HCEC 1CT (cell line): ENCODE results near the gene RASSF1.

ENCODE experiments used
- DNase-seq: peaks from one replicate; pipeline ENCODE4 v3.0.0-alpha.2; 2017

RASSF1 gene

GRCh38 chr3:50341996-50342650 lies 1.5 kb upstream of the RASSF1 start:
- DNase-seq, result no peak

DNA sequence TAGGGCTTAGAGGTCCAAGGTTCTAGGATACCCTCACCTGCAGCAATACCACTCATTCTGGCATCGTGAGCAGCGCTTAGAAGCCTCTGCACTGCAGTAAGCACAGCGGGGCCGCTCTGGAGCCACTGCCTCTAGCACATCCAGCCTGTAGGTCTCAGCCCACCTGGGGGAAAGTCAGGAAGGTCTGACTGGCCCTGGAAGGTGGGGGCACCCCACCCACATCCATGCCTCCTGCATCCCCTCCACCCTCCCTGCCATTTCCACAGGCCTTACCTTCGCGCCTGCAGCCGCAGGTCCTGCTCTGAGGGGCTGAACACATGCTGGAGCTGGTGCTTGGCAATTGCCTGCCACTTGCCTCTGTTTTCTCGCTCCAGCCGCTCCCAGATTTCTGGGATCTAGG lies 901 bp upstream of the RASSF1 start:
- DNase-seq, result no peak

- no peak for DNase-seq
These were observed 539 bp downstream of the RASSF1 start for GRCh38 chr3:50340147-50340447.

DNA sequence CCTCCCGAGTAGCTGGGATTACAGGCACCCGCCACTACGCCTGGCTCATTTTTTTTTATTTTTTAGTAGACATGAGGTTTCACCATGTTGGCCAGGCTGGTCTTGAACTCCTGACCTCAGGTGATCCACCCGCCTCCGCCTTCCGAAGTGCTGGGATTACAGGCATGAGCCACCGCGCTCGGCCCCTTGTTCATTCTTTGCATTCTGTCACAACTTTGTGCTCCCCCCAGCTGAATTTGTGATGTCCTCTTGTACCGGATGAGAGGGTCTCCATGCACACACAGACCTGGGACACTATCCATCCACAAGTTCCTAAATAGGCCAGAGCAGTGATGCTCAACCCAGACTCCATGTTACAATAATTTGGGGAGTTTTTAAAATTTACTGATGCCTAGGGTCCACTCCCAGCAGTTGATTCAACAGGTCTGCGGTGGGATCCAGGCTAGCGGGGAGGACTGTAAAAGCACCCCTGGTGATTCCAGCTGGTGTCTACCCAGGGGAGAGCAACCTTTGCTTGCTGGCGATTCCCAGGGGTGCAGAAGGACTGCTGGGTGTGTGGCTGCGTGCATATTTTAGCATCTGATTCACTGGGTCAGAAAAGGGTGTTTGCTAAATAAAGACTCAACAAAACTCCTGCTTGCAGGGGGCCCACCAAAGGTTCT lies 1.0 kb downstream of the RASSF1 start:
- peak; percentile 75 for DNase-seq

DNA sequence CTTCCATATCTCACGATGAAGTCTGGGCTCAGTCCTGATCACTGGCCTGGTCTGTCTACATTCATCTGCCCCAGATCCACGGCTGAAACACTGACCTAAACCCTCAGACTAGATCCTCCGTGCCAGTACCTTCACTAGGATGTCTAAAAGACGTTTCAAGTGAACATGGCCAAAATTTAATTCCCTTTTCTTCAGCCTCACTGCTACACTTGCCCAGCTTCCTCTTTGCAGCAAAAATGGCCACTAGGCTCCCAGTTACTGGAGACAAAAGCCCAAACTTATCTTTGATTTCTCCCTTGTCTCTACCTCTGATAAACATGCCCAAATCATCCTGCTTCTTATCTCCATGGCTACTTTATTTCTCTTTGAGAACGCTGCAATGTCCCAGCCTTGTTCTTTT lies 1.7 kb downstream of the RASSF1 start:
- no peak for DNase-seq

- peak; percentile 100 for DNase-seq
These were observed 3.3 kb downstream of the RASSF1 start for GRCh38 chr3:50337175-50337861.

DNA sequence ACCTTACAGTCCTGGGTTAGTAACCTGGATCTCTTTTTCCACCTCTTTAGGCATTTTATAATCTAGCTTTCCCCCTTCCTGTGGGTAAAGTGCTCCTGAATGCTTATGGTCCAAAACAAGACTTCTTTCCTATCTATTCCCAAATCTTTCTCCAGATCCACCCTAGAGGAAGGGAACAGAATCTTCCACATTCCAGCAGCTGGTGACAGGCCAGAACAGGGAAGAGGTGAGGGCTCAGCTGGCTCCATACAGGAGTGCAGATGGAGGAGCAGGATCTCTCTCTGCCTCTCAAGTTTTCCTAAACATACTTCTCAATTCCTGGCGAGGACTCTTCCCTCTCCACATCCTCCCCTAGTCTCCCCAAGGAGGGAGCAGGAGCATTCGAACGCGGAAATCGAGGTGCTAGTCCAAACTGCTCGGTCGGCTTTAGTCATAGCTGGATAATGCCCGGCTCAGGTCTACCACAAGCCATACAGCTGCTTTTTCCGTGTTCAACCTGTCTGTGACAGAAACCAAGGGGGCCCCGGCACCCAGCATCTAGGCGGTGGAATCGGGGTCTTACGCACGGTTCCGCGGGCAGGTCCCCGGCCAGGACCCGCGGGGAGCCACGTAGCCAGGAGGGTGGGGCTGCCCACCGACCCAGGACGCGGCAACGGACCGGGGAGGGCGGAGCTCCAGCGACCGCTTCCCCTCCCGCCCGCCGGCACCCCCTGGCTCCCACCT lies 4.0 kb downstream of the RASSF1 start:
- peak; percentile 39 for DNase-seq

- no peak for DNase-seq
These were observed 6.1 kb downstream of the RASSF1 start for GRCh38 chr3:50334339-50335075.

GRCh38 chr3:50333744-50334328 lies 6.8 kb downstream of the RASSF1 start:
- DNase-seq, result no peak

DNA sequence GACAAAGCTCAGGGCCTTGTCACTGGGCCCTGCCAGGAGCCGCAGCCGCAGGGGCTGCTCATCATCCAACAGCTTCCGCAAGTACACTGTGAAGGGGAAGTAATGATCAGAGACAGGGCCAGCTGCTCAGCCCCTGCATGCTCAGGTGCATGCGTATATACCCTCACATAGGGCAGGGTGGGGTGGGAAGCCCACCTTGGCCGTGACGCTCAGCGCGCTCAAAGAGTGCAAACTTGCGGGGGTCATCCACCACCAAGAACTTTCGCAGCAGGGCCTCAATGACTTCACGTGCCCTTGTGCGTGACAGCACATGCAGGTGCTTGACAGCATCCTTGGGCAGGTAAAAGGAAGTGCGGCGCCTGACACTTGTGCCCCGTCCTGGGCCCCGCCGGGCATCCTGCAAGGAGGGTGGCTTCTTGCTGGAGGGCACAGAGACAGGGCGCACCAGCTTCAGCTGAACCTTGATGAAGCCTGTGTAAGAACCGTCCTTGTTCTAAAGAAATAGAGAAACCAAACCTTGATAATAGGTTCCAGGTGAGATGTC lies 9.2 kb downstream of the RASSF1 start:
- no peak for DNase-seq

GRCh38 chr3:50330330-50330729 lies 10.3 kb downstream of the RASSF1 start:
- no peak for DNase-seq

GRCh38 chr3:50327943-50328691 lies 12.5 kb downstream of the RASSF1 start, which contains the start of gene TUSC2:
TUSC2 (minus strand) TSS chr3:50328223; CDS start chr3:50328099, 124 bp downstream.
- peak; percentile 94 for DNase-seq

DNA sequence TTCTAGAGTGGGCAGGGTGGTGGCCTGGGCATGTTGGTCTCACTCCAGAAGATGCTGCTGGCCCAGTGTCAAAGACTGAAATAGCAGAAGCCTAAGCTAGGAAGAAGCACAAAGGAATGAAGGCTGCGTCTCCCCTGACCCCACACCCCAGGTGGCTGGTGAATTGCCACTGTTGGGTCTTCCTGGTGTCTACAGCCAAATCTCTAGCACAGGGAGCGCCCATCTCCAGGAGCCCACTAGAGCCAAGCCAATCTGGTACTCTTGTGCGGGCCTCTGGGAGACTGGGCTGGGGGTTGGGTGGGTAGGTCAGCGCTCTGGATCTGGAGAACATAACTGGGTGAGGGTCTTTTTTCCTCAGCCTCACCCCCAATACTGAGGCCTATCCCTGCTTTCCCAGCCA lies 13.5 kb downstream of the RASSF1 start:
- no peak for DNase-seq

DNA sequence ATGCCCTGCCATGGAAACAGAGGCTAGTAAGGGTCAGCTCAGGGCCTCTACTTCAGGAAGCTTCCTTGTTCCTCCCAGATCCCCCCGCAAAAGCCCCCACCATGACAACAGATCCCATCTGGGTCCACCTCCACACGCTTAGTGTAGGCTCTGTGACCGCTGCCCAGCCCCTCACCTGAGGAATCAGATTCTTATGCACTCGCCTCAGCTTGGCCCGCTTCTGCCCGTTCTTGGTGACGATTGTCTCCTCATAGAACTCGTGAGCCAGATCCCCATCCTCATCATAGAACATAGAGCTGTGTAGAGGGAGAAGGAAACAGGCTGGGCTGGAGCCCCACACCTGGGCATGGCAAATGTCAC lies 14.5 kb downstream of the RASSF1 start:
- no peak for DNase-seq

- DNase-seq, result no peak
These were observed 15.0 kb downstream of the RASSF1 start for GRCh38 chr3:50325497-50326181.

DNA sequence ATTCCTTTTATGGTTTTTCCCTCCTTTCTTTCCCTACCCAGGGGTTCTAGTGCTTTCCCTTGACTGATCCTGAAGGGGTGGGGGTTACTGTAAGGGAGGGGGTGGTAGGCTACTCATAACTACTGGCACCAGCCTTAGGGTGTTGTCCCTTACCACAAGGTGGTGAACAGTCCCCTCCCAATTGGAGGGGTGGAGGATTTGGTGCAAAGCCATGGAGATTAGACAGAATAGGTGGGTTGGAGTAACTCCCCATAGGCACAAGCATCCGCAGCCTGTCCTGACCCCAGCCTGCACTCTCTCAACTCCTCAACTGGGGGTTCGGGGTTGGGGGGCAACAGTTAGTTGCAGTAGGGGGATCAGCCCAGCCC lies 15.5 kb downstream of the RASSF1 start:
- no peak for DNase-seq

GRCh38 chr3:50324351-50325112 lies 16.1 kb downstream of the RASSF1 start:
- peak; percentile 39 for DNase-seq

DNA sequence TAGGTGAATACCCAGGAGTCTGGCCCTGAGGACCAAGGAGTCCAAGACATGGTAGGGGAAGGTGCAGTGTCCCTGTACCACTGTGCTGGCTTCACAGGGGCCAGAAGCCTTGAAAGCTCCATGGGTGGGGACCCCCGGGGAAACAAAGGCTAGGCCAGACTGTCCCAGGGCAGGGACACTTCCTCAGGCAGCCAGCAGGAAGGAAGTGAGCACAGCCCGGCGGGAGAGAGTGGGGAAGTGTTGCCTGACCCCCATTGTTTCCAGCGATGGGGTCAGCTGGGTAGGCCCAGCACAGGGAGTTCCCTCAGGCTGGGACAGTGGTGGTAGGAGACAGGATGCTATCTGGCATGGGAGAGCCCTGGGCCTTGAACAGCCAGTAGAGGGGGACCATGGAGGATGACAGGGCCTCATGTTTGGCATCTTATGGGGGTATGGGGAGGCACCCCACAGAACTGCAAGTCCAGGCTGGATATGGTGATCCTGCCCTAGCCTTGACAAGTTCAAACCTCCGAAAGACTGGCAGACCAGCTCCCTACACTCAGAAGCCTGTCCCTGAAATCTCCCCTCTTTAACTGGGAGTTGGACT lies 16.9 kb downstream of the RASSF1 start:
- DNase-seq, result no peak

DNA sequence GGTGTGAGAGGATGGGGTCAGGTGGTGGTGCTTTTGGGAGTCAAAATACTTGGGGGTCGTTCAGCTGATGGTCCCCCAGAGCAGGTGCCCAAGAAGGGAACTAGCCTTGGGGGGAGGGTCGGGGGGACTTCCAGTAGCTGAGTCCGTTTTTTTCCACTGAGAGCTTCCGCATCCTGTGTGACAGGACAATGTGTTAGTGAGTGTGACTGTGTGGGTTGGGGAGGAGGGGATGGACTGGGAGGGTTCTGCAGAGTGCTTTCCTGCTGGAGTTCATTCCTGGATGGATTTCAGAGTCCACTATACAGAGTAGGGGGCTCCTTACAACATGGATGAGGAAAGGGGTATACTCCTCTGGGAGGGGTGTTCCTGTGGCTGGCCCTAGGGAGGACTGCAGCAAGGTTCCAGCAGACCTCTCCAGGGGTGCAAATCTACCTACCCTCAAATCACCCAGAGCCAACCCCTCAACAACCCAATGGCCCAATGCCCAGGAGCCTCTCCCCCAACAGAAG lies 17.5 kb downstream of the RASSF1 start:
- DNase-seq, result no peak
